ENCODE results near the gene SPATC1L.
"Not testable (repeated sequence)": the region's sequence is repeated elsewhere in the genome, so short reads cannot be mapped to it uniquely, and the experiment has no call there.

Gene SPATC1L

GRCh38 chr21:46151989-46152926 lies 32.0 kb downstream of the SPATC1L start:
- FAIRE-seq (no peak), DNase-seq (ENCODE audit: low spot score) (no peak)

GRCh38 chr21:46151261-46151988 lies 32.8 kb downstream of the SPATC1L start:
- DNase-seq (ENCODE audit: low spot score) = no peak
- FAIRE-seq = no peak

GRCh38 chr21:46150491-46151121 lies 33.7 kb downstream of the SPATC1L start:
- DNase-seq (ENCODE audit: low spot score) (no peak), FAIRE-seq (no peak)

DNA sequence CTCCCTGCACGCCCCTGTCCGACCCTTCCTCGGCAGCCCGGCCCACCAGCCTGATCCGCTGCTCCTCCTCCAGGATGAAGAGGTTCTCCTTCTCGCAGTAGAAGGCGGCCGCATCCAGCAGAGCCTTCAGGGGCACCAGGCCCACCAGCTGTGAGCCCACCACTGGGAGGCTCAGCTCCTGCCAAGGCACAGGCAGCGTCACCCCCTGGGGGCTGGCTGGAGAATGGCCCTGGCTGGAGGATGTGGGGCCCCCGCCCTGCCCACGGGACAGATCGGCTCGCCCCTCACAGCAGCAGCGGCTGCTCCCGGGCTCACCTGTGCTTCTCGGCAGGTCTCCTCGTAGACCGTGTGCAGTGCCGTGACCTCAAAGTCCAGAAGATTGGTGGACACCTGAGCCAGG lies 34.2 kb downstream of the SPATC1L start:
- FAIRE-seq (no peak), DNase-seq (ENCODE audit: low spot score) (no peak)

GRCh38 chr21:46149205-46149901 lies 34.9 kb downstream of the SPATC1L start:
- FAIRE-seq = no peak
- DNase-seq (ENCODE audit: low spot score) = no peak

- DNase-seq (ENCODE audit: low spot score) (no peak), FAIRE-seq (no peak)
Observed at GRCh38 chr21:46148106-46148505, 36.2 kb downstream of the SPATC1L start.

- not testable (repeated sequence) for FAIRE-seq
- peak; percentile 47 for DNase-seq (ENCODE audit: low spot score)
Observed at GRCh38 chr21:46147429-46147828, 36.8 kb downstream of the SPATC1L start.

GRCh38 chr21:46146856-46147255 lies 37.4 kb downstream of the SPATC1L start:
- DNase-seq (ENCODE audit: low spot score) (no peak), FAIRE-seq (no peak)

DNA sequence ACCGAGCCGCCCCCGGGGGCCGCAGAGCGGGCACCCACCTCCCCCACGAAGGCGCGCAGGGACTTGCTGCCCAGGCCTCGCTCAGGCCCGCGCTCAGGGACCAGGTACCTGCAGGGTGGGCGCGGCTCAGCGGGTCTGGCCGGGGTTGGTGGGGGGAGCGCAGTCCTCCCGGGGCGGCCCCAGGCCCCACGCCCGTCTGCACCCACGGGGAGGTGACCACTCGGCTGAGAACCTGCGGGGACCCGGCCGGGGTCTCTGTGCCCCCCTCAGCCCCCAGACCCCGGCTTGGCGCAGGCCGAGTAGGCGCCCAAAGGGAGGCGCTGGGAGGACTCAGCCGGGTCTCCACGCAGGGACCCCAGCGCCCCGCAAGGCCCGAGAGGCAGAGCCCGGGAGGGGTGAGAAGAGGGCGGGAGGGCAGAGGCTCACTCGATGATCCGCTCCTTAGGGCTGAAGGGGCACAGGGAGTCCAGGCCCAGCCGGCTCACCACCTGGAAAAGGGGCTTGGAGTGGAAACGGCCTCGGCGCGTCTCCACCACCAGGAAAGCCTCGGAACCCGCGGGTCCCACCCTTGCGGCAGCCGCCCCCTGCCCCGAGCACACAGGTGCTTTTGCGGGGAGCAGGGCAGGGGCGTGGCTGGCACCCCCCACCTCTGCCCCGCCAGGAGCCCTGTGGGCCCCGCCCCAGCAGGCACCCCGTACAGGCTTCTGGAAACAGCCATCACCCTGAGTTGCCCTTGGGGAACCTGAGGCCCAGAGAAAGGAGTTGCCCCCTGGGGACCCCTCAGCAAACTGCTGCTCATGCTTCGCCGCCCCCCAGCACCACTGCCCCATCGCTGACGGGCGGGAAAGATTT lies 38.2 kb downstream of the SPATC1L start:
- no peak for FAIRE-seq
- DNase-seq (ENCODE audit: low spot score) = no peak

GRCh38 chr21:46145159-46145839 lies 39.0 kb downstream of the SPATC1L start:
- FAIRE-seq (no peak), DNase-seq (ENCODE audit: low spot score) (no peak)

GRCh38 chr21:46144464-46145070 lies 39.7 kb downstream of the SPATC1L start:
- no peak for DNase-seq (ENCODE audit: low spot score)
- no peak for FAIRE-seq

- DNase-seq (ENCODE audit: low spot score) (no peak), FAIRE-seq (no peak)
Observed at GRCh38 chr21:46142582-46143473, 41.4 kb downstream of the SPATC1L start.

DNA sequence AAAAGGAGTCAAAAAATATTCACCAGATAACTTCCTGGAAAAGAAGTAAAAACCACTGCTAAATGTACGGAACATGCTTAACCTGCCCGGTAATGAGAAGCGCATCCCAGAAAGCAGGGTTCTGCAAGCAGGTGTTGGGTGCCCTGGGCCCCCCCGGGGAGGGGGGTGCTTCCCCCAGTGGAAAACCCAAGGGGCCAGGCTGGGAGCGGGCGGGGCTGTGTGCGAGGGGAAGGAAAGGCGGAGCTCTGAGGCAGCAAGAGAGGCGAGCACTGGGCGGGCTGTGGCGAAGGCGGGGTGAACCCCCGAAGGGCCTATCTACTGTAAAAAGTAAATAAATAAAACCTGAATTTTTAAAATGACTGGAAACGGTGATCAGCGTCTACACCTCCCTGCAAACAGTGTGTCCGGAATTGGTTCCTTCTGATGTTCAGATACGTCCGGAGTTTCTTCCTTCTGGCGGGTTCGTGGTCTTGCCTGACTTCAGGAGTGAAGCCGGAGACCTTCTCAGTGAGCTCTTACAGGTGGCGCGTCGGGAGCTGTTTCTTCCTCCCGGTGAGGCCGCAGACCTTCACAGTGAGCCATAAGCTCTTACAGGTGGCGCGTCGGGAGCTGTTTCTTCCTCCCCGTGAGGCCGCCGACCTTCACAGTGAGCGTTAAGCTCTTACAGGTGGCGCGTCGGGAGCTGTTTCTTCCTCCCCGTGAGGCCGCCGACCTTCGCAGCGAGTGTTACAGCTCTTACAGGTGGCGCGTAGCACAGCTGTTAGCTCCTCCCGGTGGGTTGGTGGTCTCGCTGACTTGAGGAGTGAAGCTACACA lies 42.3 kb downstream of the SPATC1L start:
- no peak for FAIRE-seq

DNA sequence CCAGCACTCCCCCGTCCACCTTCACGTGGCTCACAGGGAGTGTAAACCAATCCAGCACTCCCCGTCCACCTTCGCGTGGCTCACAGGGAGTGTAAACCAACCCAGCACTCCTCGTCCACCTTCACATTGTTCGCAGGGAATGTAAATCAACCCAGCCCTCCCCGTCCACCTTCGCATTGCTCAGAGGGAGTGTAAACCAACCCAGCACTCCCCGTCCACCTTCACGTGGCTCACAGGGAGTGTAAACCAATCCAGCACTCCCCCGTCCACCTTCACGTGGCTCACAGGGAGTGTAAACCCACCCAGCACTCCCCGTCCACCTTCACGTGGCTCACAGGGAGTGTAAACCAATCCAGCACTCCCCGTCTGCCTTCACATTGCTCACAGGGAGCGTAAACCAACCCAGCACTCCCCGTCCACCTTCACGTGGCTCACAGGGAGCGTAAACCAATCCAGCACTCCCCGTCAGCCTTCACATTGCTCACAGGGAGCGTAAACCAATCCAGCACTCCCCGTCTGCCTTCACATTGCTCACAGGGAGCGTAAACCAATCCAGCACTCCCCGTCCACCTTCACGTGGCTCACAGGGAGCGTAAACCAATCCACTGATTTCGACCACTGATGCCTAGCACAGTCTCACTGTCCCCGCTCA lies 43.8 kb downstream of the SPATC1L start:
- peak; percentile 99 for FAIRE-seq
- DNase-seq (ENCODE audit: low spot score) = not testable (repeated sequence)

More for the DNA sequence above, 42.3 kb downstream of the SPATC1L start:
- DNase-seq (ENCODE audit: low spot score) = no peak

GRCh38 chr21:46139686-46140085 lies 44.6 kb downstream of the SPATC1L start:
- DNase-seq (ENCODE audit: low spot score) (no peak), FAIRE-seq (no peak)

DNA sequence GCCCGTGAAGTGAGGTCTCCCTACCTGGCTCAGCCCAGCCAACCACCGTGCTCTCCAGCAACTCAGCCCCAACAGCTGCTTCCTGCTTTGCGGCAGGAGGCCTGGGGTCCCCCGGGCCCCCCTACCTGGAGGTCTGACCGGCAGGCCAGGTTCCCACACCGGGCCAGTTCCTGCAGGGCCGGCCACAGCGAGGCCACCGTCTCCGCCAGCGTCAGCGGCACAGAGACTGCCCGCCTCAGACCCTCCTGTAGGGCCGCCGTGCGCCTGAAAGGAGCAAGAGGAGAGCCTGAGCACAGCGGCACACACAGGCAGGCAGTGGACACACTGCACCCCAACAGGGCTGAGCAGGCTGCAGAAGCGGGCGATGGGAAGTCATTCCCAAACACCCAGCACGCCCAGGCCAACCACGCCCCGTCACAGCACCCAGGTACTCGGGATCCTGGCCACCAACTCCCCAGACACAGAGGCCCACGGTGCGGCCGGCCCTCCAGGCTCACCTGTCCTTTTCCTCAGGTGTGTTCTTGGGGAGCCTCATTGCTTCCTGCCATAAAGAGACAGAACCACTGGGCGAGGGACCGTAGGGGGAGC lies 45.8 kb downstream of the SPATC1L start:
- no peak for FAIRE-seq
- DNase-seq (ENCODE audit: low spot score) = no peak

GRCh38 chr21:46137908-46138307 lies 46.4 kb downstream of the SPATC1L start:
- DNase-seq (ENCODE audit: low spot score) (no peak), FAIRE-seq (no peak)
